NCI-H2107 (cell line): Measurements from ENCODE around the gene PIP4K2C.
A peak's percentile ranks its signal among the peaks of the same experiment; 100 is the strongest.
"Not testable (repeated sequence)": the region's sequence is repeated elsewhere in the genome, so short reads cannot be mapped to it uniquely, and the experiment has no call there.

Experiments
- DNase-seq: peaks from one replicate; lab custom pipeline; 2025; lab: John Stamatoyannopoulos, UW

PIP4K2C gene

GRCh38 chr12:57585156-57585555 lies 5.8 kb upstream of the PIP4K2C start:
- DNase-seq, result no peak

DNA sequence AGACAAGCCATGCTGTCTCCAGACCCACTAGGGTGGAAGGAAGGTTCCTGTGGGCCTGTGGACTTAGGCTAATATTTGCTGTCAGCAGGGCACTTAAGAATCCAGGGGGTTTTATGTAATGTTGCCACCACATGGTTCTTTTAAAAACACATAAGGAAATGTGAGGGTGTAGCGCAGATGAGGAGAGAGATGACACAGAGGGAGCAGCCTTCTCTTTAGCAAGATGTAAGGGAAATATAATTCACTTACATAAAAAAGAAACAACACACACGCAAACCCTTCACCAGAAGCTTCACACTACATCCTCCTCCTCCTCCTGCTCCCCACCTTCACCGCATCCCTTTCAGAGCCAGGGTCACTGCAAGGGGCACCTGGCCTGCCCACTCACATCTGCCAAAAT lies 4.9 kb upstream of the PIP4K2C start:
- no peak for DNase-seq

- DNase-seq, result no peak
Measured at GRCh38 chr12:57586832-57587429, 4.1 kb upstream of the PIP4K2C start.

- not testable (repeated sequence) for DNase-seq
Measured at GRCh38 chr12:57588951-57589610, 1.9 kb upstream of the PIP4K2C start.

DNA sequence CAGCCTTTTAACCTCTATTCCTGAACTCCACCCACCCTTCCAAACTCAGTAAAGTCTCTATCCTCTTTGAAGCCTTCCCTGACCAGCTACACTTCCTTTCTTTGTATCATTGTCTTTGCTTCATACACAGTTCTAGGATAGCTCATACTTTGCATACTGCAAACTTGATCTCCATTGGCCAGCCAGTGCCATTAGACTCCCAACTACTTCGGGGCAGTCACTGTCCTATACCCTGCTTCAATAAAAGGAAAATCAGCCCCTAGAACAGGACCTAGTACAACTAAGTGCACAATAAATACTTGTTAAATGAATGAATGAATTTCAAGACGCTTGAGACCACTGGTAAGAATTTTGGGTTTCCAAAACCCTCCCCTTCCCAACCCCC lies 521 bp upstream of the PIP4K2C start:
- DNase-seq, result no peak

DNA sequence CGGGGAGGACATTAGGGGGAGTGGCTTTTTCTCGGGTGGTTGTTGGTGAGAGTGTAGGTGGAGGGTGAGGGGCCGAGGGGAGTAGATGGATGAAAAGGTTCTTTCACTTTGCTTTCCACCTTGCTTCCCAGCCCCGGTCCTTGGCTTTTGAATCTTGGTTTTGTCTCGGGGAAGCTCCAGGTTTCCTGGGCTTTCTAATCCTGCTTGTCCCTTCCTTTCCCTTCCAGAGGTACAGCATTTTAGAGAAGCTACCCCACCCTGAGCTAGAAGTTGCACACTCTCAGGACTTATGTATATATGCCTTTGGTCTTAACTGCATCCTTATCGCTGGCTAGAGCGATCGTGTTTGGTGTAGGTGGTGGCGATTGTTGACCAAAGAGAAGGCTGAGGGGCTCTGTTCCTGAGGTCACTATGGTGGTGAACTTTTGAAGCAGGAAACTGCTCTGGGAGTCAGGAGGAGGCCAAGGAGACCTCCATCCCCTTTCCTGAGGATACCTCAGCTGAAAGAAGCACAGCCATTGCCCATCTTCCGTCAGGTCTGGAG lies 862 bp downstream of the PIP4K2C start:
- no peak for DNase-seq

- no peak for DNase-seq
Measured at GRCh38 chr12:57592551-57593165, 1.7 kb downstream of the PIP4K2C start.

DNA sequence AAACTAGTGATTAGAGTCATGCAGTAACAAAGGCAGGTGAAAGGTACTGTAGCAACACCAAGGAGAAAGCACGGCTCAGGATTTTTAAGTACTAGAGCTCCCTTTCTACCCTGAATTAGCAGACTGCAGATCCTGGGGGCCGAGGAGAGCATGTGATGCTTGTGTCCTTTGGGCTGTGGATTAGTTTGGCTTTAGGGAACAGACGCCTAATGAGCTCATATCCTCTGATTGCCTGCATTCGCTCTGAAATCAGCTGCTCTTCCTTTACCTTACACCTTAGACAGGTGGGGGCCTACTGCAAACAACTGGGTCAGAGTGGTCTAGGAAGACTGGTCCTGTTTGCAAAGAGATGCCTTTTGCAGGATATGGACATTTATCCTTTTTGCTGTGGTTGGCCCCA lies 2.2 kb downstream of the PIP4K2C start:
- no peak for DNase-seq

GRCh38 chr12:57600395-57600794 lies 9.4 kb downstream of the PIP4K2C start:
- DNase-seq, result no peak

- no peak for DNase-seq
Measured at GRCh38 chr12:57602544-57602943, 11.6 kb downstream of the PIP4K2C start.

GRCh38 chr12:57603324-57603723 lies 12.3 kb downstream of the PIP4K2C start:
- DNase-seq, result no peak

DNA sequence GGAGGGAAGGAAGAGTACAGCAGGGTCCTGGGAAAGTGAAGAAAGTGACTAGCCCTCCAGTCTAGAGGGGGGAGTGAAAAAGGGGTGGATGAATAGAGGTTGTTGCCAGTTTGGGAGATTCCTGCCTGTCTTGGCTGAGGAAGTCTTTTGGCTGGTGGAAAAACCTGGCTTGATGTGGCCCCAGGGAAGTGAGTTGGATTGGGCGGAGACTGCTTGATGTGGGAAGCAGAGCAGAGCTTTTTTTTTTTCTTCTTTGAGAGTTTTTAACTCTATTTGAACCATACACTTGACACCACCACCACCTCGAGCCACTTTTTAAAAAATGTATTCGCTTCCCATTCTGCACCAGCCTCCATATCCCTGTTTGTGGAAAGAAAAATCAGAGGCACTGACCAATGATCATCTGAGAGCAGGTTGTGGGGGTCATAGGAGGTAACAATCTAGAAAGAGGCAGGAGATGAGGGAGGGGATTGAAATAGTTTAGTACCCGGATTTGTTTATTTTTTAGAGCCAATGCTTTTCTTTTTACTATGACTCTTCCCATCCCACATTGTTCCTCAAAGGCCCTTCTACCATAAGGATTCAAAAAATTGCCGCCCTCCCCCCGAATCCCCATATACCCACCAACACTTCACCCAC lies 12.9 kb downstream of the PIP4K2C start:
- DNase-seq, result no peak

GRCh38 chr12:57604454-57604991 lies 13.5 kb downstream of the PIP4K2C start, which contains the start of gene DTX3:
Gene DTX3 (plus strand): TSS chr12:57604824. CDS start chr12:57606518, 1,694 bp downstream.
- DNase-seq, result peak; percentile 66

DNA sequence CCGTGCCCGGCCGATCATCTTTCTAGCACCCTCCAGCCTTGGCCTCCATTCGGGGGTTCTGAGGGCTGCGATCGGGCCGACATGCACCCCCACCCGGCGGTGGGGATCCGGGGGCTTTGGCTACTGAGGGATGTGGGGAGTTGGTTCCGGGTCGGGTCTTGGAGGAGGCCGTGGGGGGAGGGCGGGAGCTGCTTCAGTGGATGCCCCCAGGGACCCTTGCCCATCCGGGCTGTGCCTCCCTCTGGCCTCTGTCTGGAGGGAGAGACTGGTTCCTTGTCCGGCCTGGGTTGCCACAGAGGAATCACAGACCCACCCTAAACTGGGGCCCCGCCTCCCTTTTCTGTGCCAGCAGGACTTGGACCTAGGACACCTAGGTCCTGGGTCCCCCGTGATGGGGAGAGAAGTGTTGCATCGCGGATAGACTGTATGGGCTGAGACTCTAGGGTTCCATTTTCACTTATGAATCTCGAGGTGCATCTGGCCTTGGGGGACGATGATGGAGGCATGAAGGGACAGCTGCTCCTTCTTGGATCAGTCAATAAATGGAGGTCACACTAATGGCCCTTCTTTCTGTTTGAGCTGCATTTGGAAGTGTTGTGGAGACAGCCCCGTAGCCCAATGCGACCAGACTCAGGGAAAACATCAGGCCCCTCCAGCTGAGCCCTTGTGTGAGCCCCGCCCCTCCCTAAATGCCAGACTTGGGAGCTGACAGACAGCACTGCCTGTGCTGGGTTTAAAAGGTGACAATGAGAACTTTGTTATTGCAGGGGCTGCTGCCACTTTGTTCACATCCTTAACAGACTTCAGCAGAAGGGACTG lies 14.2 kb downstream of the PIP4K2C start:
- DNase-seq, result no peak

GRCh38 chr12:57605811-57606311 lies 14.9 kb downstream of the PIP4K2C start:
- no peak for DNase-seq

- DNase-seq, result no peak
Measured at GRCh38 chr12:57606399-57606798, 15.4 kb downstream of the PIP4K2C start.

DNA sequence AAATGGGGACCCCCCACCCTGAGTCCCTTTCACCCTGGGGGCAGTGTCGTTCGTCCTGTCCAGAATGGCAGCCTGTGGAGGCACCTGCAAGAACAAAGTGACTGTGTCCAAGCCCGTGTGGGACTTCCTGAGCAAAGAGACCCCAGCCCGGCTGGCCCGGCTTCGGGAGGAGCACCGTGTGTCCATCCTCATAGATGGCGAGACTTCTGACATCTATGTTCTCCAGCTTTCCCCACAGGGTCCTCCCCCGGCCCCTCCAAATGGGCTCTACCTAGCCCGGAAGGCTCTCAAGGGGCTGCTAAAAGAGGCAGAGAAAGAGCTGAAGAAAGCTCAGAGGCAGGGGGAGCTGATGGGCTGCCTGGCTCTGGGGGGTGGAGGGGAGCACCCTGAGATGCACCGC lies 15.8 kb downstream of the PIP4K2C start:
- no peak for DNase-seq

- no peak for DNase-seq
Measured at GRCh38 chr12:57607958-57608663, 17.1 kb downstream of the PIP4K2C start.

DNA sequence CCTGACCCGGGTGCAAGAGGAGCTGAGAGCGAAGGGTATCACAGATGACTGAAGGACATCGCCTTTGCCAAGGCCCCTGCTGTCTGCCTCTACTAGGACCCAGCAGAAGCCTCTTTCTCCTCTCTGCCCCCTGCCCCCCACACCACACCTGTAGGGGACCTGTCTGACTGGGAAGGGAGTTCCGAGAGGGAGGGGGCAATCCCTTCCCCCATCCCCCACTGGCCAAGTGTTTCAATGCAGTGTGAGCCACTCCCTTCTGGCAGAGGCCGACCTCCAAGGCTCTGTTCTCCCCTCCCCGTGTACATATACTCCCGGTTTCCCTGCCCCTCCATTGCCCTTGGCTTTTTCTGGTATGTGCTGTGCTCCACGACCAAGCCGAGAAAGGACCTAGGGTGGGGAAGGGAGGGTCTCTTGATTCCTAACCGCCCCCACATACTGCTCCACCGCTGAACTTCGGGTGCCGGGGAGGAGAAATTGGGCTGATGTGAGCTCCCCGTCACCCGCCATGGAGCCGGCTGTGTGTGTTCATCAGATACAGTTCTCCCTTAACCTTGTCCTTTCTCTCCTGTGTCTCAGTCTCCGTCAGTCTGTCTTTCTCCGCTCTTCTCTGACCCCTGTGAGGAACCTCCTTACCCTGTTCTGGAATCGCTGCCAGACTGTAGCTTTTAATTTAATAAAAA lies 18.2 kb downstream of the PIP4K2C start:
- DNase-seq, result no peak
